Measurements from ENCODE around the gene GPR39.

DNA sequence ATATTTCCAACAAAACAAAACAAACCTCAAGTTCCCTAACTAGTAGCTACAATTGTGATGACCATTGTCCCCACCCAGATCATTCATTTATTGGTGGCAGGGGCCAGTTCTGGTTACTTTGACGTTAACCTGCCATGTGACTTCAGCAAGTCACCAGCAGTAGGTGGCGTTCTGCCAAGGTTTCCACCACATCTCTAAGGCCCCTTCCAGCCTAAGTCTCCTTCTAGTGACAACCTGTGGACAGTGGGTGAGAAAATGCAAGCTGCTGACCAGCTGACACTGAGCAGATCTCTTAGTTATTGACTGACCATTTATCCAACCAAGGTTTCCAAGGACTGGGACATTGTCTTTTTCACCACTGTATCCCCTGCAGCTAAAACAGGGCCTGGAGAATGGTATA lies 98.4 kb downstream of the GPR39 start:
- no peak for TF ChIP-seq POLR2A (IDR thresholded peaks at IDR 0.05)
- TF ChIP-seq, protein P1, sequence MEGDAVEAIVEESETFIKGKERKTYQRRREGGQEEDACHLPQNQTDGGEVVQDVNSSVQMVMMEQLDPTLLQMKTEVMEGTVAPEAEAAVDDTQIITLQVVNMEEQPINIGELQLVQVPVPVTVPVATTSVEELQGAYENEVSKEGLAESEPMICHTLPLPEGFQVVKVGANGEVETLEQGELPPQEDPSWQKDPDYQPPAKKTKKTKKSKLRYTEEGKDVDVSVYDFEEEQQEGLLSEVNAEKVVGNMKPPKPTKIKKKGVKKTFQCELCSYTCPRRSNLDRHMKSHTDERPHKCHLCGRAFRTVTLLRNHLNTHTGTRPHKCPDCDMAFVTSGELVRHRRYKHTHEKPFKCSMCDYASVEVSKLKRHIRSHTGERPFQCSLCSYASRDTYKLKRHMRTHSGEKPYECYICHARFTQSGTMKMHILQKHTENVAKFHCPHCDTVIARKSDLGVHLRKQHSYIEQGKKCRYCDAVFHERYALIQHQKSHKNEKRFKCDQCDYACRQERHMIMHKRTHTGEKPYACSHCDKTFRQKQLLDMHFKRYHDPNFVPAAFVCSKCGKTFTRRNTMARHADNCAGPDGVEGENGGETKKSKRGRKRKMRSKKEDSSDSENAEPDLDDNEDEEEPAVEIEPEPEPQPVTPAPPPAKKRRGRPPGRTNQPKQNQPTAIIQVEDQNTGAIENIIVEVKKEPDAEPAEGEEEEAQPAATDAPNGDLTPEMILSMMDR (IDR thresholded peaks at IDR 0.05 in 4 of 5, conservative IDR thresholded peaks at IDR 0.05 in 1 of 5): no peak

All from gastrocnemius medialis (tissue), 4 donors.